CD1c-positive myeloid dendritic cell (primary cell): Measurements from ENCODE around the gene GNB1L.

ENCODE experiments used
- DNase-seq: peaks from one replicate; pipeline ENCODE4 v3.0.0-alpha.2; 2016; ENCODE audit errors: extremely low spot score

Gene GNB1L

DNA sequence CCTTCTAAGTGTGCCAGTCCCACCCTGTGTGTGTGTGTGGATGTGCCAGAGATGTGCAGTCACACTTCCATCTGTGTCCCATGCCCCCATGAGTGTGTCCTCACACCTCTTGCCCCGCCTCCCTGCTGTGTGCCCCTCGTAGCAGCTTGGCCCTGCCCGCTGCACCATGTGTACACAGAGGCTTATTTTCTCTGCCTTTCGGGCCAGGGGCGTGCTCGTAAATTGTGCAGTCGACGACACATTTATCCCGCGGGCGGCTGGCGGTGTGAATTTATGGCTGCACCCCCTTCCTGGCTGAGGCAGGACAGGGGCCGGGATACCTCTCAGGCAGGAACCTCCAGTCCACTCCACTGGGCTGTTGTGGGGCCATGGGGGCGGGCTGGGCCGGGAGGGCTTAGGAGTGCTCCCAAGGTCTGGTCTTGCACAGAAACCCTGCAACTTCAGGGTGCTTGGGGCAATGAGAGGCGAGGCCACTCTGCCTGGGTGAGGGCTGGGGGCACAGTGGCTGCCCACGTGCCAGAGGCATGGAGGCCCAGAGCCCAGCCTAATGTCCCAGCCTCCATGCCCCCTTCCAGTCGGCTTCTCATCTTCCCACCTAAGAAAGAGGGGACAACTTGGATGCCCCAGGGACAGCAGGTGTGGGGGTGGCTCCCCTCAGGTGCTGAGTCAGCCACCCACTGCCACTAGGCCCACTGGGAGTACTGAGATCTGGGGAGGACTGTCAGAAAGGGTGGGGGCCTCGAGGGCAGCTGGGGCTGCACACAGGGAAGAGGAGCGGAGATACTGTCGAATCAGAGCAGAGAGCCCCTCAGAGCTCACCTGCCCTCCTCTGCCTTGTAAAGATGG is 118.8 kb downstream of the GNB1L start:
- no peak for DNase-seq

DNA sequence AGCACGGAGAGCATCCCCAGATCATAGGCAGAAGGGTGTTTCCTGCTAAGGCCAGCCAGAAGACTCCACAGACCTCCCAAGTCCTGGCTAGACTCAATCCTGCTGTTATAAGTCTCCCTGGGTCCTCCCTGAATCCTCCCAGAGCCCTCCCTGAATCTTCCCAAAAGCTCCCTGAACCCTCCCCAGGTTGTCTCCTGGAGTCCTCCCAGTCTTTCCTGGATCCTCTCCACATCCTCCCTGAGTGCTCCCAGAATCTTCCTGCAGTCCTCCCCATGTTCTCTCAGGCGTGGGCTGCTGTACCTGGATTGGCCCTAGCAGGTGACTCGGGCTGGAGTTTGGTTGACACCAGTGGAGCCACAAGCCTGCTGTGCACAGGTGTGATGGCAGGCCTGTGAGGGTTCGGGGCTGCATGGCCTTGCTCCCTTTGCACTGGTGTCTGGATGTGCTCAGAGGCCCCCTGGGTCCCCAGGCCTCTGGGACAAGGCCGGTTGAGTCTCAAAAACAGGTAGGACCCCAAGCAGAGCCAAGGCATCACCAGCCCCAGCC is 119.8 kb downstream of the GNB1L start:
- DNase-seq: no peak

GRCh38 chr22:19734163-19734562 is 120.5 kb downstream of the GNB1L start:
- DNase-seq: no peak

GRCh38 chr22:19733755-19734154 is 120.9 kb downstream of the GNB1L start:
- no peak for DNase-seq
